ENCODE measurements around the gene MRPS33.

The MRPS33 gene

DNA sequence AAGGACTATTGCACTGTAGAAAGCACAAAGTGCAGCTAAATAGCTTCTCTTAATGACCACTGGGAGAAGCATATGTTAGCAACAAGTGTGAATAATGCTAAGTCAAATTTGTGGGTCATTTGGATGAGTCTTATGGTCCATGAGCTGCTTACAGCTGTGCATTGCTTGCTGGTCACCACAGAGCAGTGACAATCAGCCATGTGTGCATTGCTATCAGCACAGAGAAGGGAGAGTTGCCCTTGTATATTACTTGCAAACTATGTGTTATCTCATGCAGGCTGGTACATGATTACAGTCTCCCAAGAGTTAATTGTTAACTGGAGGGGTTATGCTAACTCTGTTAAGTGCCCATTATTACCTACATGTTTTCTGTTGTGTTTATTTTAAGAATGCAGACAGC is 25.7 kb downstream of the MRPS33 start:
- TF ChIP-seq CTCF (IDR thresholded peaks at IDR 0.05; ENCODE audit: low read depth, low read length) = no peak
- H3K4me3 ChIP-seq (ENCODE audit: low read depth, low read length) = no peak overlapping the region

- H3K4me3 ChIP-seq (ENCODE audit: low read depth, low read length) = no peak overlapping the region
- TF ChIP-seq CTCF (IDR thresholded peaks at IDR 0.05; ENCODE audit: low read depth, low read length) = no peak
Measured at GRCh38 chr7:140983802-140984201, 30.9 kb downstream of the MRPS33 start.

DNA sequence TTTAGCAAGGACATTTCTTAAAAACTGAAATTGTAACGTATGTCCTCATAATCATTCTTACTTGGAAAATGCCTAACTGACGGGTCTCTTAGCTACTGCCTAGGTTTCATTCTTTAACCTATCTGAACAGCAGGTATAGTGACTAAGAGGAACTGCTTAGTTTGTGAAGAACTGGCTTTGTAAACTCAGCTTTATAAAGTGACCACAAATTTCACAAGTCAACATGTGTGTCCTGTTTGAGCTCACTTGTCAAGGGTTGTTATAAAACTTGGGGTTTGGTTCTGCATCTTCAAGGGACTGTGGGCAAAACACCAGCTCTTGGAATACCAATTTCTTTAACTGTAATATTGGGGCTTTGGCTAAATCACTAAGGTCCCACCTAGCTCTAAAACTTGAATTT is 32.2 kb downstream of the MRPS33 start:
- no peak for TF ChIP-seq CTCF (IDR thresholded peaks at IDR 0.05; ENCODE audit: low read depth, low read length)
- H3K4me3 ChIP-seq (ENCODE audit: low read depth, low read length) = no peak overlapping the region

- no peak for TF ChIP-seq CTCF (IDR thresholded peaks at IDR 0.05; ENCODE audit: low read depth, low read length)
- H3K4me3 ChIP-seq (ENCODE audit: low read depth, low read length) = no peak overlapping the region
Measured at GRCh38 chr7:140981951-140982350, 32.8 kb downstream of the MRPS33 start.

DNA sequence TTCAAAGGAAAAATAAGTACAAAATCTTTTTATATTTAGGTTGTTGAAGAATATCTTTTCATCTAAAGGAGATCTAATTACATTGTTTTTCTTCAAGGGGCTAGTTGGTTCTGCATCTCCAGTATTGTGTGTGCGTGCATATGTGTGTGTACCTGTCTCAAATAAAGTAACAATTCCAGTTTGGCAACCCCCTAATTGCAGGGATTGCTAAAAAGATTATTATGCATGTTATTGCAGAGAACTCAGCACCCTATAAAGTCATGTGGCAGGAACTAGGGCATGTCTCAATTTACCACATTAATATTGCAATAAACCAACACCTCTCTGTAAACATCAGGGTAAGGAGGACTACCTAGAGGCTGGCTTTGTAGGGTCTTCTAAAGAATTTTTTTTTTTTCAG is 37.0 kb downstream of the MRPS33 start:
- no peak overlapping the region for H3K4me3 ChIP-seq (ENCODE audit: low read depth, low read length)
- TF ChIP-seq CTCF (IDR thresholded peaks at IDR 0.05; ENCODE audit: low read depth, low read length) = no peak

DNA sequence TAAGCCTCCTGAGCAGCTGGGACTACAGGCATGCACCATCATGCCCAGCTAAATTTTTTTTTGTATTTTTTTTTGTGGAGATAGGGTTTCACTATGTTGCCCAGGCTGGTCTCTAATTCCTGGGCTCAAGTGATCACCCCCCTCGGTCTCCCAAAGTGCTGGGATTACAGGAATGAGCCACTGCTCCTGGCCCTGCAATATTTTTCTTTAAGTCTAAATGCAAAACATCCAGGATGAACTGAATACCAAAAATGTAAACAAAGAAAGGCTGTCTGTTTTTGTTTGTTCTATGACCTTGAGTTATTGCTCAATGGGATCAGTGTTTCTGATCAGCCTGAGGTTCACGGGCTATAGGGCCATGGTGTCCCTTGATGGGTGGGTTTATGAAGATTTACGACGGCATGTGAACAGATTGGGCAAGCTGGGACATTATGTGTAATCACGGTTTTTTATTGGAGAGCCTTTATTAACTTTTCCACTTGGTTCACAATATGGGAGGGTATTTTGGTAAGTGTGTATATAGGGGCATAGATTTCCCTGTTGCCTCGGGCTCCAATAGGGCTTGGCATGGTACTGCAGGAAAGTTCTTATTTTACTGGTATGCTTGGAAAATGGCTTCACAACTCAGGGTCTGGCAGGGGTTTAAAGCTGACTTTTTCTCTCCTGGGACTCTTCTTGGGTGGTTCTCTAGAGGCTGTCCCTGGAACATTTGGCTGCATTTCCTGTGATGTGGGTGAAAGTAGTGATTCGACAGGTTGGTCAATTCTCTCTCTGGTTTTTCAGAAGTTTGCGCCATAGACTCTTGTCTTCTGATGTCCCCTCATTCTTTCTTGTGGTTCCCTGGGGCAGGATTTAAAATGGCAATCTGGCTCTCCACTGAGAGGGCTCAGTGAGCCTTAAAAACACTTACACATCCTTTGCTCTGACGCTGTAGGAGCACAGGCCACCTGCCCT is 41.6 kb downstream of the MRPS33 start:
- no peak overlapping the region for H3K4me3 ChIP-seq (ENCODE audit: low read depth, low read length)
- TF ChIP-seq CTCF (IDR thresholded peaks at IDR 0.05; ENCODE audit: low read depth, low read length) = no peak

GRCh38 chr7:140972344-140972743 is 42.4 kb downstream of the MRPS33 start:
- TF ChIP-seq CTCF (IDR thresholded peaks at IDR 0.05; ENCODE audit: low read depth, low read length) = no peak
- no peak overlapping the region for H3K4me3 ChIP-seq (ENCODE audit: low read depth, low read length)

Data from WI38 (cell line).